Suprapubic skin (tissue), 3 donors: Measurements from ENCODE around the gene POLD1.

Experiments used
- CTCF ChIP-seq, 2 donors: fragments of 200-600 bp in 1 of 2; fragments of 450-650 bp in 1 of 2; sonication (generic) in 1 of 2; IDR thresholded peaks; one replicate each; pipeline ENCODE4 v1.5.1; 2016 to 2019; ENCODE audit warnings: antibody characterized with exemption in 2 of 2, mild to moderate bottlenecking in 1 of 2, moderate library complexity in 1 of 2
- POLR2A ChIP-seq, 2 donors: fragments of 450-650 bp; IDR thresholded peaks; one replicate each; pipeline ENCODE4 v1.6.1; 2017; ENCODE audit warnings: antibody characterized with exemption in 2 of 2, mild to moderate bottlenecking in 2 of 2, moderate library complexity in 2 of 2

GRCh38 chr19:50420808-50421207 lies 36.7 kb downstream of the POLD1 start:
- TF ChIP-seq CTCF (IDR thresholded peaks at IDR 0.05) (no peak), POLR2A (IDR thresholded peaks at IDR 0.05) (no peak)
